Mesendoderm (in vitro differentiated cells): Measurements from ENCODE around the gene SOX30.

ENCODE experiments used
- DNase-seq: peaks from one replicate; pipeline ENCODE4 v3.0.0; 2013
- H2AK5ac ChIP-seq: 2 replicates; pipeline ENCODE4 v1.6.1; 2013; ENCODE audit warnings: low read length, inconsistent platforms
- H2BK120ac ChIP-seq: 2 replicates; pipeline ENCODE4 v1.6.1; 2013; ENCODE audit warnings: low read depth, mild to moderate bottlenecking, low read length, moderate library complexity, mixed read lengths
- H2BK15ac ChIP-seq: replicated peaks from 2 replicates; pipeline ENCODE4 v1.6.1; 2013; ENCODE audit warnings: low read depth, mild to moderate bottlenecking, moderate library complexity
- H2BK5ac ChIP-seq: 2 replicates; pipeline ENCODE4 v1.6.1; 2013; ENCODE audit warnings: low read length, inconsistent platforms
- H3K18ac ChIP-seq: 2 replicates; pipeline ENCODE4 v1.6.1; 2013; ENCODE audit warnings: mild to moderate bottlenecking, low read length, mixed read lengths
- H3K23ac ChIP-seq: one replicate; pipeline ENCODE4 v1.6.1; 2013; ENCODE audit warnings: low read length
- H3K27ac ChIP-seq: 2 replicates; pipeline ENCODE4 v1.5.1; 2013; ENCODE audit warnings: low read depth, mild to moderate bottlenecking, inconsistent platforms, low read length, moderate library complexity
- H3K27me3 ChIP-seq: 2 replicates; pipeline ENCODE4 v1.6.1; 2013; ENCODE audit warnings: low read length, control low read depth, mild to moderate bottlenecking, inconsistent platforms; ENCODE audit not compliant: insufficient read depth, poor library complexity
- H3K36me3 ChIP-seq: 2 replicates; pipeline ENCODE4 v1.6.1; 2013; ENCODE audit warnings: low read length, inconsistent platforms; ENCODE audit not compliant: control insufficient read depth, insufficient read depth
- H3K4ac ChIP-seq: one replicate; pipeline ENCODE4 v1.6.1; 2013; ENCODE audit warnings: low read depth, mild to moderate bottlenecking, low read length, moderate library complexity
- H3K4me1 ChIP-seq: 2 replicates; pipeline ENCODE4 v1.6.1; 2013; ENCODE audit warnings: low read depth, low read length, inconsistent platforms; ENCODE audit not compliant: control insufficient read depth
- H3K4me2 ChIP-seq: 2 replicates; pipeline ENCODE4 v1.6.1; 2013; ENCODE audit warnings: low read length
- H3K4me3 ChIP-seq: 2 replicates; pipeline ENCODE4 v1.5.1; 2013; ENCODE audit warnings: mild to moderate bottlenecking, low read length
- H3K56ac ChIP-seq: one replicate; pipeline ENCODE4 v1.6.1; 2013; ENCODE audit warnings: low read length
- H3K79me1 ChIP-seq: 2 replicates; pipeline ENCODE4 v1.6.1; 2013; ENCODE audit warnings: low read length, inconsistent platforms
- H3K79me2 ChIP-seq: 2 replicates; pipeline ENCODE4 v1.6.1; 2013; ENCODE audit warnings: mild to moderate bottlenecking, low read length; ENCODE audit not compliant: control insufficient read depth, insufficient read depth
- H3K9ac ChIP-seq: 2 replicates; pipeline ENCODE4 v1.6.1; 2013; ENCODE audit warnings: low read length, inconsistent platforms
- H4K5ac ChIP-seq: one replicate; pipeline ENCODE4 v1.6.1; 2013; ENCODE audit warnings: low read length
- H4K8ac ChIP-seq: one replicate; pipeline ENCODE4 v1.6.1; 2013; ENCODE audit warnings: low read depth, mild to moderate bottlenecking, control low read depth, low read length, moderate library complexity
- WGBS: extraction: QIAGEN DNeasy Blood & Tissue Kit; methylation state at CpG from one replicate; pipeline ENCODE4 v1.1.7; 2013; ENCODE audit warnings: low lambda C conversion rate, missing lambda C conversion rate; ENCODE audit not compliant: insufficient coverage; ENCODE audit errors: extremely low coverage; 5-methylcytosine and 5-hydroxymethylcytosine counted together

The SOX30 gene

GRCh38 chr5:157670662-157671591, 18.7 kb upstream of the SOX30 start, which contains the start of gene C5orf52:
TSS of gene C5orf52 (plus strand) at chr5:157671533. CDS start at chr5:157671615, 82 bp downstream.
- no peak within 1 kb of the TSS for H3K18ac ChIP-seq
- peak; percentile 41 for DNase-seq
- H4K8ac ChIP-seq, result no peak within 1 kb of the TSS
- no peaks in the 10 kb centered on the region for H3K27me3 ChIP-seq
- H3K79me1 ChIP-seq, result no peaks in the 10 kb centered on the region
- H3K36me3 ChIP-seq, result no peaks in the 10 kb centered on the region
- H3K4me1 ChIP-seq, result no peaks in the 10 kb centered on the region
- no peak within 1 kb of the TSS for H3K23ac ChIP-seq
- no peak within 1 kb of the TSS for H4K5ac ChIP-seq
- H3K56ac ChIP-seq, result peak within 1 kb of the TSS; percentile 28
- H2BK15ac ChIP-seq, result no peak within 1 kb of the TSS
- H2AK5ac ChIP-seq, result no peak within 1 kb of the TSS
- H2BK120ac ChIP-seq, result no peak within 1 kb of the TSS
- H3K4me3 ChIP-seq, result peak within 1 kb of the TSS; percentile 8
- WGBS, result no CpG with 5 or more reads among the region's 59 CpGs
- H3K27ac ChIP-seq, result no peak within 1 kb of the TSS
- peak within 1 kb of the TSS; percentile 31 for H3K9ac ChIP-seq
- H3K4me2 ChIP-seq, result peak within 1 kb of the TSS; percentile 24
- H3K79me2 ChIP-seq, result no peaks in the 10 kb centered on the region
- H3K4ac ChIP-seq, result no peak within 1 kb of the TSS
- no peak within 1 kb of the TSS for H2BK5ac ChIP-seq

DNA sequence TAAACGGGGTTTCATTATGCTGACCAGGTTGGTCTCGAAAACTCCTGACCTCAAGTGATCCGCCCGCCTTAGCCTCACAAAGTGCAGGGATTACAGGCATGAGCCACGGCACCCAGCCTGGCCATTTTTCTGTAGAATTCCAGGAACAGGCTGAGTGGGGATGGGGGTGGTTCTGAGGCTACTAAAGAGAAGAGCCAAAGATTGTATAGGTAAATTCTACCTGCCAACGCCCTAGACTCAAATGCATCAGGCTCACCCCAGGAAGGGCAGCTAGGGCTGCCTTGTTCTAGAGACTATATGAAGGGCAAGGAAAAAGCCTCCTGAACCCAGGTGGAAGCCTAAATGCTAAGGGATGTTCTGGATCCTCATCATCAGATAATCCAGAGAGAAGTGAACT, 17.5 kb upstream of the SOX30 start:
- H2AK5ac ChIP-seq, result no peak overlapping the region
- no peak overlapping the region for H4K5ac ChIP-seq
- no peak overlapping the region for H3K18ac ChIP-seq
- H3K79me1 ChIP-seq, result no peaks in the 10 kb centered on the region
- no peaks in the 10 kb centered on the region for H3K36me3 ChIP-seq
- no peak overlapping the region for H3K4me2 ChIP-seq
- no peak overlapping the region for H2BK5ac ChIP-seq
- no peak overlapping the region for H3K27ac ChIP-seq
- no peak overlapping the region for H2BK120ac ChIP-seq
- no peaks in the 10 kb centered on the region for H3K27me3 ChIP-seq
- DNase-seq, result no peak
- H3K23ac ChIP-seq, result no peak overlapping the region
- H3K56ac ChIP-seq, result no peak overlapping the region
- no peaks in the 10 kb centered on the region for H3K4me1 ChIP-seq
- no peak overlapping the region for H4K8ac ChIP-seq
- no peak overlapping the region for H3K9ac ChIP-seq
- no peaks in the 10 kb centered on the region for H3K79me2 ChIP-seq
- no CpG with 5 or more reads among the region's 6 CpGs for WGBS
- no peak overlapping the region for H3K4ac ChIP-seq
- H2BK15ac ChIP-seq, result no peak overlapping the region
- H3K4me3 ChIP-seq, result no peak overlapping the region

DNA sequence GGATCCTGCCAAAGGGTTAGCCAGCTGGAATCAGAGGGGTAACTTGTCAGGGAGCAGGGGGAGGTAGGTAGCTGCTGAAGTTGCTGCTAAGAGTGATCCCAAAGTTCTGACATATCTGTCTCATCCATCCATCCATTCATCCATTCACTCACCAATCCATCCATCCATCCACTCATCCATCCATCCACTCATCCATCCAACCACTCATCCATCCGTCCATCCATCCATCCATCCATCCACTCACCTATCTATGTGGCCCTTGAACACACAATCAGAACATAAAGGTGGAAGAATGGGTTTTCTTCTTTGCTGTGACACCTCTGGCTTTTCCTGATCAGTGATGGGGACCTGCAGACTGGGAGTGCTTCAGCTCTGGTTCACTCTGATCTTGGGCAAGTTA, 16.1 kb upstream of the SOX30 start:
- no peak overlapping the region for H3K4me3 ChIP-seq
- no peak overlapping the region for H3K4ac ChIP-seq
- H2AK5ac ChIP-seq, result no peak overlapping the region
- H4K5ac ChIP-seq, result no peak overlapping the region
- no peak overlapping the region for H3K18ac ChIP-seq
- no peaks in the 10 kb centered on the region for H3K4me1 ChIP-seq
- H3K9ac ChIP-seq, result no peak overlapping the region
- no peaks in the 10 kb centered on the region for H3K27me3 ChIP-seq
- no peak for DNase-seq
- no peak overlapping the region for H2BK5ac ChIP-seq
- H3K23ac ChIP-seq, result no peak overlapping the region
- no peak overlapping the region for H4K8ac ChIP-seq
- H3K4me2 ChIP-seq, result no peak overlapping the region
- H3K56ac ChIP-seq, result peak overlapping the region; percentile 28
- H3K79me1 ChIP-seq, result no peaks in the 10 kb centered on the region
- H3K79me2 ChIP-seq, result no peaks in the 10 kb centered on the region
- no peak overlapping the region for H2BK15ac ChIP-seq
- H2BK120ac ChIP-seq, result no peak overlapping the region
- H3K27ac ChIP-seq, result no peak overlapping the region
- no peaks in the 10 kb centered on the region for H3K36me3 ChIP-seq
- WGBS, result no CpG with 5 or more reads among the region's 1 CpG

GRCh38 chr5:157665467-157666070, 13.3 kb upstream of the SOX30 start:
- no CpG with 5 or more reads among the region's 2 CpGs for WGBS

DNA sequence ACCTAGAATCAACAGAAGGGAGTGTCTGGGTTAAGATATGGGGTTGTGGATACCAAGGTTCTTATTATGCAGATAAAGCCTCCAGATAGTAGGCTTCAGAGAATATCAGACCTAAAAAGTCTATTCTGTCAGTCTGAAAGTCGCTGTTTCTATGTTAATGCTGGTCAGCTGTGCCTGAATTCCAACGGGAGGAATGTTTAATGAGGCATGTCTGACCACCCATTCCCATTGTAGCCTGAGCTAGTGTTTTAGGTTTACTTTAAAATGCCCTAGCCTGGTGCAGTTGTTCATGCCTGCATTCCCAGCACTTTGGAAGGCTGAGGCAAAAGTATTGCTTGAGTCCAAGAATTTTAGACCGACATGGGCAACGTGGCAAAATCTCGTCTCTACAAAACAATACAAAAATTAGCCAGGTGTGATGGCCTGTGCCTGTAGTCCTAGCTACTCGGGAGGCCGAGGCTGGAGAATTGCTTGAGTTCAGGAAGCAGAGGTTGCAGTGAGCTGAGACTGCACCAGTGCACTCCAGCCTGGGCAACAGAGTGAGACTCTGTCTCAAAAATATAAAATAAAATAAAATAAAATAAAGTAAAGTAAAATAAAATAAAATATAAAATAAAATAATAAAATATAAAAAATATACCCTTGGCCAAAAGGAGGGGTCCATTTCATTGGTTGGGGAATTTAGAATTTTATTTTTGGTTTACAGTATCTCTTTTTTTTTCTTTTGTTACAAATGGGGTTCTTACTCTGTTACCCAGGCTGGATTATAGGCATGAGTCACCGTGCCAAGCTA, 7.8 kb upstream of the SOX30 start:
- no peak overlapping the region for H2BK120ac ChIP-seq
- no peak overlapping the region for H4K5ac ChIP-seq
- no peaks in the 10 kb centered on the region for H3K79me1 ChIP-seq
- no peak overlapping the region for H2BK5ac ChIP-seq
- no peaks in the 10 kb centered on the region for H3K4me1 ChIP-seq
- no peak overlapping the region for H3K27ac ChIP-seq
- H3K36me3 ChIP-seq, result no peaks in the 10 kb centered on the region
- H3K18ac ChIP-seq, result no peak overlapping the region
- WGBS, result no CpG with 5 or more reads among the region's 8 CpGs
- H4K8ac ChIP-seq, result no peak overlapping the region
- no peak overlapping the region for H2BK15ac ChIP-seq
- H3K4me3 ChIP-seq, result no peak overlapping the region
- no peaks in the 10 kb centered on the region for H3K27me3 ChIP-seq
- no peak overlapping the region for H3K56ac ChIP-seq
- no peak overlapping the region for H3K4ac ChIP-seq
- H3K23ac ChIP-seq, result no peak overlapping the region
- no peak overlapping the region for H3K9ac ChIP-seq
- H2AK5ac ChIP-seq, result no peak overlapping the region
- no peak for DNase-seq
- no peaks in the 10 kb centered on the region for H3K79me2 ChIP-seq
- H3K4me2 ChIP-seq, result no peak overlapping the region

More at GRCh38 chr5:157665467-157666070, 13.3 kb upstream of the SOX30 start:
- Histone ChIP-seq H4K5ac (no peak overlapping the region), H2AK5ac (no peak overlapping the region), H4K8ac (no peak overlapping the region), H3K18ac (no peak overlapping the region), H3K27ac (no peak overlapping the region), H3K36me3 (no peaks in the 10 kb centered on the region), H3K9ac (no peak overlapping the region), H3K79me2 (no peaks in the 10 kb centered on the region), H3K4me1 (no peaks in the 10 kb centered on the region), H3K4me3 (no peak overlapping the region), H3K4me2 (no peak overlapping the region), H3K4ac (no peak overlapping the region), H2BK120ac (no peak overlapping the region), H3K23ac (no peak overlapping the region), H2BK5ac (no peak overlapping the region), H3K79me1 (no peaks in the 10 kb centered on the region), H2BK15ac (no peak overlapping the region), H3K56ac (no peak overlapping the region), H3K27me3 (no peaks in the 10 kb centered on the region)
- DNase-seq, result no peak
